ENCODE results near the gene RIMS4. TPM values are rescaled to one million over a fixed set of nuclear protein-coding genes. Genes with fewer than 3 reads are reported as not detected.

RIMS4 gene
- total RNA-seq, 1 donor from 2014 or later, result 5.3 TPM

DNA sequence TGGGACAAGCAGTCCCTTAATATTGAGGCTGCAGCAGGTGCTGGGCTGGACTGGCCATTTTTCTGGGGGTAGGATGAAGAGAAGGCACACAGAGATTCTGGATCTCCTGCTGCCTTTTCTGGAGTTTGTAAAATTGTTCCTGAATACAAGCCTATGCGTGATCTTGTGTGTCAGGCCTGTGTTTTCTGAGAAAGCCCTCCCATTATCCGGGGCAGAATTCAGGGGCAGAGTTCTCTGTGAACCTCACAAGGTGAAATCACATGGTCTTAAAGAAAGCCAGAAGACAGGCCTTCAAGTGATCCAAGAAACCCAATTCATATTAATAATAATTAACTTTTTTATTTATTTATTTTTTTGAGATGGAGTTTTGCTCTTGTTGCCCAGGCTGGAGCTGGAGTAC, 82.7 kb downstream of the RIMS4 start:
- peaks cover 9% of the 10 kb centered on the region for H3K4me1 Mint-ChIP-seq
- no peaks in the 10 kb centered on the region for H3F3A ChIP-seq (ENCODE audit: low read depth)
- DNase-seq (ENCODE audit: low spot score), result no peak
- no peaks in the 10 kb centered on the region for H3K79me2 ChIP-seq (ENCODE audit: low read depth)
- H3K9me3 Mint-ChIP-seq, result no peaks in the 10 kb centered on the region
- peaks cover 4% of the 10 kb centered on the region for H3K27me3 Mint-ChIP-seq (ENCODE audit: insufficient read depth, low read depth)
- H3K36me3 ChIP-seq, result no peaks in the 10 kb centered on the region
- peaks cover 8% of the 10 kb centered on the region for H3K4me1 ChIP-seq
- no peak overlapping the region for H3K4me3 Mint-ChIP-seq
- H3K9ac ChIP-seq, result no peak overlapping the region
- no peak overlapping the region for H3K4me2 ChIP-seq
- H3K9me3 ChIP-seq (ENCODE audit: low read depth), result no peaks in the 10 kb centered on the region
- H3K27ac ChIP-seq, result no peak overlapping the region
- no peak overlapping the region for H3K4me3 ChIP-seq
- H3K27ac Mint-ChIP-seq, result no peak overlapping the region
- no peaks in the 10 kb centered on the region for H4K20me1 ChIP-seq (ENCODE audit: low read depth)
- TF ChIP-seq EZH2 (IDR thresholded peaks at IDR 0.05), result no peak
- no peak for TF ChIP-seq EZH2phosphoT487 (IDR thresholded peaks at IDR 0.05)
- TF ChIP-seq CTCF (IDR thresholded peaks at IDR 0.05), result no peak
- H3K36me3 Mint-ChIP-seq, result no peaks in the 10 kb centered on the region
- no peaks in the 10 kb centered on the region for H3K27me3 ChIP-seq
- no peak overlapping the region for H2AFZ ChIP-seq (replicated peaks)

- Histone ChIP-seq H3K27ac (no peak overlapping the region), H3K9ac (no peak overlapping the region), H3F3A (ENCODE audit: low read depth) (no peaks in the 10 kb centered on the region), H3K79me2 (ENCODE audit: low read depth) (no peaks in the 10 kb centered on the region), H3K27me3 (no peaks in the 10 kb centered on the region), H3K9me3 (ENCODE audit: low read depth) (no peaks in the 10 kb centered on the region), H3K4me3 (no peak overlapping the region), H2AFZ (replicated peaks) (no peak overlapping the region), H3K36me3 (no peaks in the 10 kb centered on the region), H4K20me1 (ENCODE audit: low read depth) (no peaks in the 10 kb centered on the region), H3K4me1 (peaks cover 8% of the 10 kb centered on the region), H3K4me2 (no peak overlapping the region)
- Mint-ChIP-seq H3K36me3 (no peaks in the 10 kb centered on the region), H3K4me1 (peaks cover 7% of the 10 kb centered on the region), H3K27me3 (ENCODE audit: insufficient read depth, low read depth) (peaks cover 7% of the 10 kb centered on the region), H3K4me3 (no peak overlapping the region), H3K27ac (no peak overlapping the region), H3K9me3 (no peaks in the 10 kb centered on the region)
- DNase-seq (ENCODE audit: low spot score), result no peak
- TF ChIP-seq CTCF (IDR thresholded peaks at IDR 0.05), result peak; percentile 15
- TF ChIP-seq EZH2 (IDR thresholded peaks at IDR 0.05), result no peak
Observed at GRCh38 chr20:44727039-44727438, 83.3 kb downstream of the RIMS4 start.

DNA sequence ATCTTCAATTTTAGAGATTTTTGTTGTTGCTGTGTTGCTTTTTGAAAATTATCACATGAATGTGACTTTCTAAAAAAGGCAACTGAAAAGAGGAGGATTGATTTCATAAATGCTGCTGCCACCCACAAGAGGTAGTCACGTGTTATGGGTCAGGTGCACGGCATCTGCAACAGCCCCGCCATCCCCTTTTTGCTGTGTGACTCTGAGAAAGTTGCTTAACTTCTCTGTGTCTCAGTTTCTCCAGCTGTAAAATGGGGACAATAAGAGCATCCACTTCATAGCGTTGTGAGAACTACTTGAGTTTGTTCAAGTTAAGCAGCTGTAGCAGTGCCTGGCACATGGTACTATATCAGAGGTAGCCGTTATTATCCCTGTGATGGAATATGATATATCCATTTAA, 84.5 kb downstream of the RIMS4 start:
- no peak overlapping the region for H3K27ac Mint-ChIP-seq
- H3K27me3 Mint-ChIP-seq (ENCODE audit: insufficient read depth, low read depth), result peaks cover 7% of the 10 kb centered on the region
- H3K4me1 Mint-ChIP-seq, result peaks cover 10% of the 10 kb centered on the region
- Histone ChIP-seq H3K27me3 (no peaks in the 10 kb centered on the region), H3K4me1 (peaks cover 8% of the 10 kb centered on the region), H2AFZ (replicated peaks) (no peak overlapping the region), H4K20me1 (ENCODE audit: low read depth) (no peaks in the 10 kb centered on the region), H3K79me2 (ENCODE audit: low read depth) (no peaks in the 10 kb centered on the region), H3K27ac (no peak overlapping the region), H3F3A (ENCODE audit: low read depth) (no peaks in the 10 kb centered on the region), H3K9ac (no peak overlapping the region), H3K4me2 (no peak overlapping the region), H3K4me3 (no peak overlapping the region), H3K9me3 (ENCODE audit: low read depth) (no peaks in the 10 kb centered on the region), H3K36me3 (no peaks in the 10 kb centered on the region)
- no peaks in the 10 kb centered on the region for H3K36me3 Mint-ChIP-seq
- no peaks in the 10 kb centered on the region for H3K9me3 Mint-ChIP-seq
- H3K4me3 Mint-ChIP-seq, result no peak overlapping the region
- DNase-seq (ENCODE audit: low spot score), result no peak
- TF ChIP-seq EZH2phosphoT487 (IDR thresholded peaks at IDR 0.05), result no peak
- TF ChIP-seq EZH2 (IDR thresholded peaks at IDR 0.05), result no peak
- no peak for TF ChIP-seq CTCF (IDR thresholded peaks at IDR 0.05)

Data from neural progenitor cell (in vitro differentiated cells).